ENCODE results near the gene GNB1L.

- TF ChIP-seq POLR2A (IDR thresholded peaks at IDR 0.05) (no peak), CTCF (IDR thresholded peaks at IDR 0.05) (no peak)
Measured at GRCh38 chr22:19865141-19865829, 10.6 kb upstream of the GNB1L start.
